Endothelial cell of umbilical vein (primary cell): Measurements from ENCODE around the gene NEB. TPM values are rescaled to one million over a fixed set of nuclear protein-coding genes. Genes with fewer than 3 reads are reported as not detected.

ENCODE experiments used
- BruUV-seq: library from RNA; stranded (reverse); fragments of 400-500 nt; replicated peaks from 2 replicates; lab custom pipeline; 2021; lab: Mats Ljungman, UMichigan
- CTCF ChIA-PET: fragments of 300-600, 350-600 bp; sonication (Branson Sonifier 250); formaldehyde crosslinking; loops from one replicate; lab custom pipeline; 2021; ENCODE audit warnings: antibody characterized with exemption, inconsistent platforms; lab: Charles Lee
- POLR2A ChIA-PET: fragments of 300-600, 350-600 bp; sonication (Branson Sonifier 250); formaldehyde crosslinking; loops from one replicate; lab custom pipeline; 2021; ENCODE audit warnings: antibody characterized with exemption, inconsistent platforms; lab: Charles Lee
- DNase-seq: peaks from one replicate; pipeline ENCODE4 v3.0.0-alpha.2; 2011; ENCODE audit warnings: low read depth, low spot score
- FAIRE-seq: peaks from 2 replicates; lab custom pipeline; 2011; peaks lifted over from hg19 to GRCh38; lab: Jason Lieb, UNC
- H2AFZ ChIP-seq: 2 replicates; pipeline ENCODE4 v1.6.0; 2012; ENCODE audit warnings: low read depth, low read length, control low read depth, inconsistent platforms
- H3K27ac ChIP-seq: 2 replicates; pipeline ENCODE4 v1.5.1; 2011; ENCODE audit warnings: low read depth, mild to moderate bottlenecking, control low read depth, low read length, moderate library complexity; ENCODE audit not compliant: insufficient read depth
- H3K27me3 ChIP-seq, 2 experiments: 2 replicates each; pipeline versions ENCODE4 v1.6.0 to v1.6.1; 2011; ENCODE audit warnings: low read length in 2 of 2, mixed read lengths in 1 of 2; ENCODE audit not compliant: control insufficient read depth in 2 of 2, insufficient read depth in 2 of 2
- H3K36me3 ChIP-seq, 2 experiments: 2 replicates in 1 of 2; 3 replicates in 1 of 2; pipeline ENCODE4 v1.5.1; 2011; ENCODE audit warnings: low read length in 2 of 2, mild to moderate bottlenecking in 1 of 2, moderate library complexity in 1 of 2; ENCODE audit not compliant: control insufficient read depth in 2 of 2, insufficient read depth in 2 of 2; ENCODE audit errors: extremely low read depth in 1 of 2
- H3K4me1 ChIP-seq: 3 replicates; pipeline ENCODE4 v1.5.1; 2011; ENCODE audit warnings: mild to moderate bottlenecking, low read length; ENCODE audit not compliant: control insufficient read depth, insufficient read depth; ENCODE audit errors: extremely low read depth
- H3K4me2 ChIP-seq: 2 replicates; pipeline ENCODE4 v1.6.1; 2011; ENCODE audit warnings: low read length, control low read depth, mixed read lengths; ENCODE audit not compliant: insufficient read depth
- H3K4me3 ChIP-seq, 3 experiments: fragments of 200-600 bp in 1 of 3; sonication (generic), shearing (Covaris generic) in 1 of 3; replicated peaks in 1 of 3; 2 replicates each; pipeline ENCODE4 v1.5.1; 2011 to 2016; ENCODE audit warnings: control low read depth in 3 of 3, low read length in 3 of 3, mild to moderate bottlenecking in 2 of 3, inconsistent platforms in 1 of 3, low read depth in 1 of 3, moderate library complexity in 1 of 3; ENCODE audit not compliant: insufficient read depth in 1 of 3
- H3K79me2 ChIP-seq: 2 replicates; pipeline ENCODE4 v1.6.0; 2012; ENCODE audit warnings: low read length, inconsistent platforms; ENCODE audit not compliant: control insufficient read depth, insufficient read depth
- H3K9ac ChIP-seq: replicated peaks from 2 replicates; pipeline ENCODE3; 2011; ENCODE audit warnings: low read length, control low read depth; ENCODE audit not compliant: insufficient read depth; ENCODE audit errors: extremely low read depth
- H3K9me1 ChIP-seq: replicated peaks from 3 replicates; pipeline ENCODE4 v1.6.0; 2011; ENCODE audit warnings: mild to moderate bottlenecking, low read length; ENCODE audit not compliant: control insufficient read depth, insufficient read depth; ENCODE audit errors: extremely low read depth
- H3K9me3 ChIP-seq: replicated peaks from 2 replicates; pipeline ENCODE4 v1.5.1; 2012; ENCODE audit warnings: low read length, inconsistent platforms; ENCODE audit not compliant: control insufficient read depth, insufficient read depth
- H4K20me1 ChIP-seq: replicated peaks from 2 replicates; pipeline ENCODE3; 2011; ENCODE audit warnings: mild to moderate bottlenecking, low read length; ENCODE audit not compliant: control insufficient read depth, insufficient read depth; ENCODE audit errors: extremely low read depth
- EZH2 ChIP-seq: IDR thresholded peaks from 2 replicates; pipeline ENCODE4 v1.6.1; 2012; ENCODE audit warnings: borderline replicate concordance, low read depth, mild to moderate bottlenecking, moderate library complexity, low read length, inconsistent platforms; ENCODE audit not compliant: severe bottlenecking
- FOS ChIP-seq: IDR thresholded peaks from 2 replicates; pipeline ENCODE4 v1.6.1; 2011; ENCODE audit warnings: mild to moderate bottlenecking, low read length, moderate library complexity, borderline replicate concordance; ENCODE audit not compliant: insufficient read depth
- GATA2 ChIP-seq: IDR thresholded peaks from 2 replicates; pipeline ENCODE4 v1.7.0; 2011; ENCODE audit warnings: low read depth, mild to moderate bottlenecking, moderate library complexity, mixed read lengths, low read length; ENCODE audit not compliant: insufficient read length, insufficient read depth
- JUN ChIP-seq: IDR thresholded peaks from 2 replicates; pipeline ENCODE4 v1.6.1; 2011; ENCODE audit warnings: borderline replicate concordance, low read depth; ENCODE audit not compliant: insufficient read length, insufficient read depth
- MYC ChIP-seq: IDR thresholded peaks from one replicate; pipeline ENCODE4 v1.6.1; 2011; ENCODE audit warnings: mild to moderate bottlenecking, low read depth, low read length
- POLR2A ChIP-seq: IDR thresholded peaks from 2 replicates; pipeline ENCODE4 v1.6.1; 2012; ENCODE audit warnings: low read depth, mild to moderate bottlenecking, control low read depth, low read length
- POLR2AphosphoS5 ChIP-seq: IDR thresholded peaks from 2 replicates; pipeline ENCODE4 v1.6.1; 2012; ENCODE audit warnings: low read depth, mild to moderate bottlenecking, control low read depth, low read length, moderate library complexity; ENCODE audit not compliant: insufficient read depth
- dilution Hi-C: fragments of 300-500 bp; cut with MboI; formaldehyde crosslinking; loops from one replicate; pipeline ENCODE4 v1.15.0; 2019; ENCODE audit warnings: low sequenced_read_pairs; ENCODE audit not compliant: extremely low pct_ligation_motif_present
- intact Hi-C: fragments of 100-400 bp; cut with micrococcal nuclease; formaldehyde crosslinking; loops from one replicate; pipeline ENCODE4 v1.10.0; 2022
- polyA plus RNA-seq, 4 experiments: library from polyadenylated mRNA; depleted of rRNA in 3 of 4; stranded (reverse) in 3 of 4; unstranded in 1 of 4; fragments of >200 nt; gene quantifications; 2 replicates each; pipeline versions ENCODE4 v1.2.1 to v1.2.3, GENCODE V29; 2011 to 2012; ENCODE audit warnings: missing spikeins in 1 of 4
- total RNA-seq: library from RNA; stranded (reverse); gene quantifications from 2 replicates; pipeline ENCODE4 v1.2.3, GENCODE V29; 2021
- TF ChIP-seq, protein P1 (sequence below): IDR thresholded peaks from 2 replicates; pipeline ENCODE4 v1.6.1; 2011; ENCODE audit not compliant: insufficient read depth, insufficient read length
- TF ChIP-seq, protein P2 (sequence below), 2 donors: IDR thresholded peaks; 1 replicate in 1 of 2; 2 replicates in 1 of 2; pipeline ENCODE4 v1.5.1; 2011; ENCODE audit warnings: low read length in 2 of 2, mild to moderate bottlenecking in 2 of 2, moderate library complexity in 2 of 2, control low read depth in 1 of 2, inconsistent platforms in 1 of 2, low read depth in 1 of 2; ENCODE audit not compliant: insufficient read depth in 1 of 2; ENCODE audit errors: extremely low read depth in 1 of 2

NEB gene
- total and polyA plus RNA-seq, 2 donors (not counting 3 experiments of a cell fraction or from before 2014, with no cell fraction given): 0.84 to 1.8 TPM

DNA sequence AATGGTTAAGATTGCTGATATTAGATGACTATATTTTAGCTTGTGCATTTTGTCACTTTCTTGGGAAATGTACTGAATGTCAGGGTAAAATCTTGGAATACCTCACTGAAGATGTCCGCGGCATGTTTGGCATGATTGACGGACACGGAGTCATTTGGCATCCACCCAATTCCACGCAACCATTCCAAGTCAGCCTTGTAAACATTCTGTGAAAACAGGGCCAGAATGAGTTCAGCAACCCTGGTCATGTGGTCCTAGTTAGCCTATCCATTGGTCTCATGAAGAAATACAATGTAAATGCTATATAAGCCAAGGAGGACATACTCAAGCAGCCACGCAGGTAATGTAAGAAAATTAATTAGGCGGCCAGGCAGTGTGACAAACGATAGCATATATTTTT is 165.1 kb downstream of the NEB start:
- Histone ChIP-seq H4K20me1 (no peaks in the 10 kb centered on the region), H3K9me1 (no peaks in the 10 kb centered on the region), H3K27ac (no peak overlapping the region), H3K36me3 (no peaks in the 10 kb centered on the region), H3K4me1 (no peaks in the 10 kb centered on the region), H3K4me3 (no peak overlapping the region), H3K79me2 (no peaks in the 10 kb centered on the region), H2AFZ (no peak overlapping the region), H3K27me3 (no peaks in the 10 kb centered on the region), H3K9me3 (no peaks in the 10 kb centered on the region), H3K9ac (no peak overlapping the region), H3K4me2 (no peak overlapping the region)
- ChIA-PET CTCF (interaction anchor here (1.3 kb wide), 1 partner anchor 456 kb away, joined by 3 read pairs; no protein-coding TSS in a partner anchor), POLR2A (no interaction called here)
- no TSS peak for BruUV-seq
- DNase-seq: no peak
- FAIRE-seq: peak; percentile 21
- intact Hi-C loops (no loop called here), dilution Hi-C loops (no loop called here)
- TF ChIP-seq POLR2AphosphoS5: no peak
- TF ChIP-seq, protein P1, sequence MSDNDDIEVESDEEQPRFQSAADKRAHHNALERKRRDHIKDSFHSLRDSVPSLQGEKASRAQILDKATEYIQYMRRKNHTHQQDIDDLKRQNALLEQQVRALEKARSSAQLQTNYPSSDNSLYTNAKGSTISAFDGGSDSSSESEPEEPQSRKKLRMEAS: no peak
- no peak for TF ChIP-seq JUN
- TF ChIP-seq FOS: no peak
- TF ChIP-seq GATA2: no peak
- TF ChIP-seq, protein P2, sequence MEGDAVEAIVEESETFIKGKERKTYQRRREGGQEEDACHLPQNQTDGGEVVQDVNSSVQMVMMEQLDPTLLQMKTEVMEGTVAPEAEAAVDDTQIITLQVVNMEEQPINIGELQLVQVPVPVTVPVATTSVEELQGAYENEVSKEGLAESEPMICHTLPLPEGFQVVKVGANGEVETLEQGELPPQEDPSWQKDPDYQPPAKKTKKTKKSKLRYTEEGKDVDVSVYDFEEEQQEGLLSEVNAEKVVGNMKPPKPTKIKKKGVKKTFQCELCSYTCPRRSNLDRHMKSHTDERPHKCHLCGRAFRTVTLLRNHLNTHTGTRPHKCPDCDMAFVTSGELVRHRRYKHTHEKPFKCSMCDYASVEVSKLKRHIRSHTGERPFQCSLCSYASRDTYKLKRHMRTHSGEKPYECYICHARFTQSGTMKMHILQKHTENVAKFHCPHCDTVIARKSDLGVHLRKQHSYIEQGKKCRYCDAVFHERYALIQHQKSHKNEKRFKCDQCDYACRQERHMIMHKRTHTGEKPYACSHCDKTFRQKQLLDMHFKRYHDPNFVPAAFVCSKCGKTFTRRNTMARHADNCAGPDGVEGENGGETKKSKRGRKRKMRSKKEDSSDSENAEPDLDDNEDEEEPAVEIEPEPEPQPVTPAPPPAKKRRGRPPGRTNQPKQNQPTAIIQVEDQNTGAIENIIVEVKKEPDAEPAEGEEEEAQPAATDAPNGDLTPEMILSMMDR (IDR thresholded peaks at IDR 0.05; ENCODE audit: extremely low read depth in 1 of 2, insufficient read depth in 1 of 2, low read depth in 1 of 2, low read length in 2 of 2): no peak
- TF ChIP-seq POLR2A: no peak
- TF ChIP-seq MYC: no peak
- no peak for TF ChIP-seq EZH2
